NCI-H2196 treated with DMSO at 0.1 percent for 48 hours (cell line): ENCODE results near the gene TMEM198.

ENCODE experiments used
- DNase-seq: peaks from one replicate; lab custom pipeline; 2025; ENCODE audit not compliant: unreplicated experiment; lab: John Stamatoyannopoulos, UW

Gene TMEM198, protein sequence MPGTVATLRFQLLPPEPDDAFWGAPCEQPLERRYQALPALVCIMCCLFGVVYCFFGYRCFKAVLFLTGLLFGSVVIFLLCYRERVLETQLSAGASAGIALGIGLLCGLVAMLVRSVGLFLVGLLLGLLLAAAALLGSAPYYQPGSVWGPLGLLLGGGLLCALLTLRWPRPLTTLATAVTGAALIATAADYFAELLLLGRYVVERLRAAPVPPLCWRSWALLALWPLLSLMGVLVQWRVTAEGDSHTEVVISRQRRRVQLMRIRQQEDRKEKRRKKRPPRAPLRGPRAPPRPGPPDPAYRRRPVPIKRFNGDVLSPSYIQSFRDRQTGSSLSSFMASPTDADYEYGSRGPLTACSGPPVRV

GRCh38 chr2:219543596-219544358 lies at the start of gene TMEM198, which contains the start of gene CHPF:
TSS of gene TMEM198 (plus strand) at chr2:219544028. CDS start at chr2:219544728, 700 bp downstream.
TSS of gene CHPF (minus strand) at chr2:219543809. CDS start at chr2:219543538, 271 bp downstream.
- DNase-seq = peak; percentile 97

GRCh38 chr2:219494952-219495530 lies 48.8 kb upstream of the TMEM198 start:
- no peak for DNase-seq

GRCh38 chr2:219495531-219496122 lies 48.2 kb upstream of the TMEM198 start:
- no peak for DNase-seq

DNA sequence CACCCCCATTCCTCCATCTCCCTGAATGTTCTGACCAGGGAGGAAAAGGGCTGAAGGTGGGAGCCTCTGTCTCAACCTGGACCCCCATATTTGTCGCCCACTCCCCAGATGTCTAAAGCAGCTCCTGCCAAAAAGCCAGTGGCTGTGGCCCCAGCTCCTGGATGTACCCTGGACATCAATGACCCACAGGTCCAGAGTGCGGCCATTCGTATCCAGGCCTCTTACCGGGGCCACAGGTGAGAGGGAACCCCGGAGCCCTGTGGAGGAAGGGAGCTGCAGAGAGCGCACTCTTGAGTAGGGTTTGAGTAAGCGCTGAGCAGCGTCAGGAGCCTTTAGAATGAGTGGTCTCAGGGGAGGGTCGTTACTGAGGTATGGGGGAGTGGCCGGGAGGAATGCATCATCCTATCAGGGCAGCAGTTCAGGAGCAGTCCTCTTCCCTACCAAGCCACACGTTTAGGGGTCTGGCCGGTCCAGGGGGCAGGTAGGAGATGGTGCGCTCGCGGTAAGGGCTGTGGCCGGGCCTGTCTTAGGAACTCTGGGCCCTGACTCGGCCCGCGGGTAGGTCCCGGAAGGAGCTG lies 47.5 kb upstream of the TMEM198 start:
- DNase-seq = no peak

DNA sequence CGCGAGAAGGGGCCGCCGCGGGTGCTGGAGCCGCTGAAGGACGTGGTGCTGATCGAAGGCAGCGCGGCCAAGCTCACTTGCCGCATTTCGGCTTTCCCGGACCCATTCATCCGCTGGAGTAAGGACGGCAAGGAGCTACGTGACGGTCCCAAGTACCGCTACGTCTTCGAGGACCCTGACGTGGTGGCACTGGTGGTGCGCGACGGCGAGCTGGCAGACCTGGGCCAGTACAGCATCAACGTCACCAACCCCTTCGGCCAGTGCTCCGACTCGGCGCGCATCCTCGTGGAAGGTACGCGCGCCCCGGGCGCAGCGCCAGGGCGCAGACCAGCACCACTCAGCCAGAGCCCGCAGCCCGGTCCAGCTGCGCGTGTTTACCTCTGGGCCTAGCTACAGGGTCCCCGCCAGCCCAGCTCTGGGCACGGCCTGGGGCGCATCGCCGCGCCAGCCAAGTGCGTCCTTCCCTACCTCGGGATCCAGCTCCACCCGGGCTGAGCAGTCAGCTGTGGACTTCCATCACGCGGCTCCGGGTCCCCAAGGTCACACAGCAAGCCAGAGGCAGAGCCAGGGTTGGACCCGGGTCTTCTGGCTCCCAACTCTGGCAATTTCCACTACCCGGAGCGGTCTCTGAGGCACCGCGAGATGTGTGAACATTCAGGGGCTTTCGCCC lies 46.9 kb upstream of the TMEM198 start:
- no peak for DNase-seq

GRCh38 chr2:219497495-219498279 lies 46.1 kb upstream of the TMEM198 start:
- peak; percentile 86 for DNase-seq

DNA sequence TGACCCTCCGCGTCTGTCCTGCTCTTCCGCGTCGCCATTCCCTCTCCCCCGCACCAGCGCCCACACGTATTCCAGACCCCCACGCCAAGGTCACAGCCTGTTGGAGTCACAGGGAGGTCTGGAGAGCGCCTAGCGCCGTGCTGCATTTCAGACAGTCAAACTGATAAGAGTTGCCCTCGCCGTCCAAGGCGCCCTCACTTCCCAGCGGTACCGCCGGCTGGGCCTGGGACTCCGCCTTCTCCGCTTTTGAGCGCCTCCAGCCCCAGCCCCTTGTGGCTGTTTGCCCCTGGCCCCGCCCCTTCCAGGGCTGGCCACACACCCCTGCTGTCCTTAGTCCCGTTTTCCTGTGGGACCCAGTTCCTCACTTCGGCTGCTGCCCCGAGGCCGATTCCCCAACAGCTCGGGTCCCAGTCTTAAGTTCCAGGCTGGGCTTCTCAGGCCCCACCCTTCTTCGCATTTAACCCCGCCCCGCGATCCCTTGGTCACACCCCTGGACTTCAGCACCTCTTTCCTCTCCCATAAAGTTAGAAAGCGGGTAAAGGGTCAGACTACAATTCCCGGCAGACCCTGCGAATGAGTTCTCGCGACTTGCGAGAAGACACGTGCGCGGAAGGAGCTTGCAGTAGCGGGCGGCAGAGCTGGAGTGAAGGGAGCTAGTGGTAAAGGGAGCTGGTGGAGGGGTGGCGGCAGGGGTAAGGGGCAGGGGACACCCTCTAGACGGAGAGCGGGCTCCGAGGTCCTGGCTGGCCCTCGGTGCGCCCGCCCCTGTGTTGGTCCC lies 45.4 kb upstream of the TMEM198 start, which contains the start of gene GMPPA:
Gene GMPPA (plus strand): TSS at position 612 of the 778 bp plus-strand sequence. CDS start 1,085 bp downstream, outside the sequence.
- peak; percentile 93 for DNase-seq

DNA sequence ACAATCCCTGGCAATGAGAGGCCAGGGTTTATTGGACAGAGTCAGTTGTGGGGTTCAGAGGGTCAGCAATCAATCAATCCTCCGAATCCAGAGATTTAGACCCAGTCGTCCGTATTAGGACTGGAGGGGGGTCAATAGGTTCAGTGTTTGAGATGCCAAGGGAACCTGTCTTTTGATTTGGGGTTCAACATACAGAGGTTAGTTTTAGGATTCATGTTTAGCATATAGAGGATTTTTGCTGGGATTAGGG lies 44.8 kb upstream of the TMEM198 start:
- DNase-seq = no peak

- no peak for DNase-seq
Observed at GRCh38 chr2:219499555-219499954, 44.3 kb upstream of the TMEM198 start.

DNA sequence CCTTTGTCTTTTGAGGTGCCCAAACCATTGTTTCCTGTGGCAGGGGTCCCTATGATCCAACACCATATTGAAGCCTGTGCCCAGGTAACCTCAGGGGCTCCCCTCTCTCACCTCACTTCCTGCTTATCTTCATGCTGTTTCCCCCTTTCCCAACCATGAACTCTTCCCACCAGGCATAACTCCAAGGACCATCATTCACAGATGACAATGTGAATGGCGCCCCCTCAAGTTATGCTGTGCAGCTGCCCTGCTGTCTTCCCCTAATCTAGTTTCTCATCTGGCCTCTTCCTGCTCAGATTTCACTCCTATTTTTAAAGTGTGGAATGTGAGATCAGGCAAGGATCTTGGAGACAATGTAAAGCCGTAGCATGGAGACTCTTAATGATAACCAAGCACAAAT lies 43.7 kb upstream of the TMEM198 start:
- no peak for DNase-seq

- DNase-seq = no peak
Observed at GRCh38 chr2:219501849-219502248, 42.0 kb upstream of the TMEM198 start.

DNA sequence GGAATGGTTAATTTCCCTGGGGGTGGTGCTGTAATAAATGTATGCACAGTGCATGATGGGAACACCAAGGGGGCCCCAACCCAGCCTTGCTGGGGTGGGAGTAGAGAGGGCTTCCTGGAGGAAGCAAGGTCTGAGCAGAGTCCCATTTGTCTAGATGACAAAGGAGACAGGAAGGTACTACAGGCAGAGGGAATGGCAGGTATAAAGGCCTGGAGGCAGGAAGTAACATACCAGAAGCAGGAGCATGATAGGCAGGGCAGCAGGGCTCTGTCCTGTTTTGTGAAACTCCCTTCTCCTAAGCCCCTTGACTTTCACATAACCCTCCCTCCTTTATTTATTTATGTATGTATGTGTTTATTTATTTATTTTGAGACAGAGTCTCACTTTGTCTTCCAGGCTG lies 41.2 kb upstream of the TMEM198 start:
- no peak for DNase-seq

DNA sequence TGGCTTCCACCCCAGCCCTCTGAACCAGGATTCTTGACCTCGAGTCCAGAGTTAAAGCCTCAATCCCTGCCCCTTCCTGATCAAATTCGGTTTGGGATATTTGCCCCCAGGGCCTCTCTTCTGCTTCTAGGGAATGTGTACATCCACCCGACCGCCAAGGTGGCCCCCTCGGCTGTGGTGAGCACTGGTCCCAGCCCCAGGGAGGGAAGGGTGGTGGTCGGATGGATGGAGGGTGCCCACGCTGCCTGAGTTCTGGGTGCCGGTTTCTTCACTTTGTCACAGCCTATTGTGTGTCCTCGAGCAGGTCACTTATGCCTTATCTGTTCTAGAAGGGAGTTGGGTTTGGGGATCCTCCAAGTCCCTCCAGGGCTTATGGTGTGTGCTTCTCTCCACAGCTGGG lies 38.2 kb upstream of the TMEM198 start:
- DNase-seq = no peak

GRCh38 chr2:219506153-219506801 lies 37.6 kb upstream of the TMEM198 start:
- DNase-seq = no peak

DNA sequence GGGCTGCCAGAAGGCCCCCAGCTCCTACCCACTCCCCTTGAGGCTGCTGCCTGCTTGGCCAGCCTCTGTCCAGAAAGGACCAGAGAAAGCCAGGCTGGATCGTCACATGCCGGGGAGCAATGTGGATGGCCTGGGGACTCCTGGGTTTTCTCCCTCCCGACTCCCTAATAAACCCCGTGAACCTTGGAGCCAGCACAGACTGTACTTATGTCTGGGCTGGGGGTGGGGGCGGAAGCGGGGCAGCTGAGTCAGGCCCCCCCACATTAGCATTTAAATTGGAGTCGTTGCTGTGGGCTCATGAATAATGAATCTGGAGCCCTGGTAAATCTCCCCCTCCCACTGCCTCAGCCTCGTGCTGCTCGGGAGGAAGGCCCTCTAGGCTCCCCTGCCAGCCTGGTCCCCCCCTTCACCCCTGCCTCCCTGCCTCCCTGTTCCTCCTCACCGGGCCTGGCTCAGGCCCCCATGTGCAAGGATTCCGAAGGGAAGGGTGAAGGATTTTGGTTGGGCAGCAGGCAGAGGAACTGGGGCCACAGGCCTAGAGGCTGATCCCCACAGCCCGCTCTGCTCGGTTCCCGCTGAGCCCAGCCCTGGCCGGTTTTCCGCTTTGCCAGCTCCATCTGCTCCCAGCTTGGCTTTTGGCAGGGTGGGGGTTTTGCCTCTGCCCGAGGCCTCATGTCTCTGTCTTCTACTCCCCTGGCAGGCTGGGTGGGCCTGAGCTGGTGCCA lies 36.9 kb upstream of the TMEM198 start:
- DNase-seq = no peak

DNA sequence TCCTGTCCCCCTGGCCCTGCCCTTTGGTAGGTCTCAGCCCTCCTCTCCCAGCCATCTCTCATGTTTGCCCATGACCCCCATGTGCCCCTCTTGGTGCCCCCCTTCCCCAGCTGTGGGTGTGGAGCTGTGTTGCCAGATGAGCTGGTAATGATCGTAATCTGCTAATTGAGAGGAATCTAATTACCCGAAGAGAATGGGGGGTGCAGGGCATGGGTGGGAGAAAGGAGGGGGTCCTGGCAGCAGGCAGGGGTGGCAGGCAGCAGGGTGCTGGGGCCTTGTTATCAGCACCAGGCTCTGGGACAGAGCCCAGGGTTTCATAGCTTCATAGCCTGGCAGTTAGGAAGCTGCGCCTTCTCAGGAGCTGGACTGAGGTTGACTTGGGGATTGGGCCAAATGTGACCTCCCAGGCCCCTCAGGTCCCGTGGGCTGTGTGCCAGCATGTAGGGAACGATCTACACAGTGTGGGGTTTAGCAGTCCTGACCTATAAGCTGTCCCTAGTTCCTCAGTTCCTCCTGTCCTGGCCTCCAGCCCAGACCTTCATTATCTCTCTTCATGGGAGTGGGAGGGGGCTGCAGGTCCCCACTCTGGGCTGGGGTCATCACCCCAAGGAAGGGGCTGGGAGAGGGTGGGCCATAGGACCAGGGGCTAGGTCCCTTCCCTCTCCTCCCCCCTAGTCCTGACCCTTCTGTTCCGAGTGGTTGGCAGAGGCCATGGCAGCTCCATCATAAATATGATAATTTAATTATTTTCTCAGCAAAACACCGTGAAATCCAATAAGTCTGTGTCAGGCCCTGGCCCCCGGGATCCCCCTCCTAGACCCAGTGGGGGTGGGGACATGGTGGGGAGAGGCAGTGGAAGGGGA lies 36.0 kb upstream of the TMEM198 start:
- no peak for DNase-seq

GRCh38 chr2:219508444-219508734 lies 35.4 kb upstream of the TMEM198 start:
- no peak for DNase-seq
